ENCODE results near the gene GNAZ.

Gene GNAZ

DNA sequence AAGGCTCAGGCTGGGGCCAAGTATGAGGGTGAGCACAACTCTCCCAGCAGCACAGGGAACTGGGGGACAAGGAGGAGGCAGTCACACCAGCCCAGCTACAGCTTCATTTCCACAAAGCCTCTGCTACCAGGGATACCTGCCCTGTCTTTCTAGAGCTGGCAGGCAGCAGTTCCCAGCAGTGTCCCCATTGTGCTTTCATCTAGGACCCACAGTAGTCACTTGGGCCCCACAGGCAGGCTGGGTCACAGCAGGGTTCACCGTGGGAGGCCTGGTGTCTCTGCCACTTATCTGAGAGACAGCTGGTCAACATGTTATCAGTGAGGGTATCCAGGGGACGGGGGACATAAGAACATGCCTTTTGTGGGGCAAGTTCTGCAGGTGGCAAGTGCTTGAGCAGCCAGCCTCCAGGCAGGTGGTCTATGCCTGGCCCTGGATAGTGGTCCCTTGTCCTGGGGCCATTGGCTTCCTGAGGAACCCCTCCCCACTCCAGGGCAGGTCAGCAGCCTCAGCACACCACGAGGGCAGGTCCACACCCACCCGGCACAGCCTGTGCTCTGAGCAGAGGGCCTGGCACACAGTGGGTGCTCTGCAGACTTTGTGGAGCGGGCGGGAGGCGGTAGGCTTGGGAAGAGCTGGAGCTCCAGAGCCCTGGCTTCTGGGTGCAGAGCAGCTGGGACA is 29.9 kb downstream of the GNAZ start:
- Histone ChIP-seq H3K36me3 (ENCODE audit: control insufficient read depth in 1 of 2, insufficient read depth in 2 of 2, low read length in 2 of 2) (peaks cover 0 to 8% of the 10 kb centered on the region in 2 donors), H3K4me1 (ENCODE audit: control insufficient read depth in 1 of 2, insufficient read depth in 2 of 2, low read length in 2 of 2) (peaks cover 0 to 14% of the 10 kb centered on the region in 2 donors), H3K27me3 (ENCODE audit: low read depth, low read length) (no peaks in the 10 kb centered on the region), H3K4me3 (ENCODE audit: low read depth in 1 of 2, low read length in 2 of 2) (no peak overlapping the region), H3K27ac (ENCODE audit: low read length) (no peak overlapping the region), H3K9me3 (ENCODE audit: control insufficient read depth in 1 of 2, low read length in 2 of 2) (no peaks in the 10 kb centered on the region)

DNA sequence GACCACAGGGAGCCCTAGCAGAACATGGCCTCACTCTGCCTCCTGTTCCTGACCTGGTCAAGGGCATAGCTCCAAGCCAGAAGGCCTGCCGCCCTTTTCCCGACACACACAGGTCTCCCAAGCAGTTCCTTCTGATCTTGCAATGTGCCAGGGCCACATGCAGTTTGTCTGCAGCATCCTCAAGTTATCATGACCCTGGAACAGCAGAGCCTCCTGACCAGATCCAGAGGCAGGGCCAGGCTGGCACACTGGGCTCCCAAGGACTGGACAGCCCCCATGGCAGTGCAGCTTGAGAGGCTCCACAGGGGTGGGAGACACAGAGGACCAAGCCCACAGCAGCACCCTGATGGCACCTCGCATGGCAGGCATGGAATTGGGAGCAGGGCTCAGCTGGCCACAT is 31.2 kb downstream of the GNAZ start:
- Histone ChIP-seq H3K27me3 (ENCODE audit: low read depth, low read length) (no peaks in the 10 kb centered on the region), H3K36me3 (ENCODE audit: control insufficient read depth in 1 of 2, insufficient read depth in 2 of 2, low read length in 2 of 2) (no peaks in the 10 kb centered on the region), H3K4me3 (ENCODE audit: low read depth in 1 of 2, low read length in 2 of 2) (no peak overlapping the region), H3K27ac (ENCODE audit: low read length) (no peak overlapping the region), H3K4me1 (ENCODE audit: control insufficient read depth in 1 of 2, insufficient read depth in 2 of 2, low read length in 2 of 2) (peaks cover 0 to 14% of the 10 kb centered on the region in 2 donors), H3K9me3 (ENCODE audit: control insufficient read depth in 1 of 2, low read length in 2 of 2) (no peaks in the 10 kb centered on the region)

DNA sequence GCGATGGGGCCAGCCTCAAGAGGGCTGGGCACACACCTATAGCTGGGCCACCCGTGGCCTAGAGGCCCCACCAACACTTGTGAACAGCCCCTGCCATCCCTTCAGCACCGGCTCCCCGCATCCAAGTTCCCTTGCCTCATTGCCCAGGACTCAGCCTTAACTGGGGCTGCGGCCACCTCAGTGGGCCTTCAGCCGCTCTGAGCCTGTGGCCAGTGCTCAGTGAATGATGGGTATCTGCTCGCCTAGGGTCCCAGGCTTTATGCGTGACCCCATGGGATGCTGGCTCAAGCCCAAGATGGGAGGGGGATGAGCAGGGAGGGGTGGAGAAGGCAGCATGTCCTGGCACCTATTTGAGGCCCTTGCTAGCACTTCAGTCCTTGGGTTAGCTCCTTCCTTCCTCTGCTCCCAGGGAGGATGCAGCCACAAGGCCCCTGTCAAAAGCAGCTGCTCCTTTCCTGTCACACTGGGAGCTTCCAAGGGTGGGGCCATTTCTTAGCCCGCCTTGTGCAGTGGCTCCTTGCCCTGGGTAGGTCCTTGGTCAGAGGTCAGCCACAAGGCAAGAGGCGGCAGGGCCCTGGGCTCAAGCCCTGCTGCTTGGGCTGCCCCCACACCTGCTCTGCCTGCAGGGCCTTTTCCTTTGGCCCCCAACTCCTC is 31.8 kb downstream of the GNAZ start:
- H3K4me1 ChIP-seq (ENCODE audit: control insufficient read depth in 1 of 2, insufficient read depth in 2 of 2, low read length in 2 of 2) = peaks cover 0 to 14% of the 10 kb centered on the region in 2 donors
- no peaks in the 10 kb centered on the region for H3K36me3 ChIP-seq (ENCODE audit: control insufficient read depth in 1 of 2, insufficient read depth in 2 of 2, low read length in 2 of 2)
- H3K27ac ChIP-seq (ENCODE audit: low read length) = no peak overlapping the region
- no peak overlapping the region for H3K4me3 ChIP-seq (ENCODE audit: low read depth in 1 of 2, low read length in 2 of 2)
- H3K9me3 ChIP-seq (ENCODE audit: control insufficient read depth in 1 of 2, low read length in 2 of 2) = no peaks in the 10 kb centered on the region
- no peaks in the 10 kb centered on the region for H3K27me3 ChIP-seq (ENCODE audit: low read depth, low read length)

DNA sequence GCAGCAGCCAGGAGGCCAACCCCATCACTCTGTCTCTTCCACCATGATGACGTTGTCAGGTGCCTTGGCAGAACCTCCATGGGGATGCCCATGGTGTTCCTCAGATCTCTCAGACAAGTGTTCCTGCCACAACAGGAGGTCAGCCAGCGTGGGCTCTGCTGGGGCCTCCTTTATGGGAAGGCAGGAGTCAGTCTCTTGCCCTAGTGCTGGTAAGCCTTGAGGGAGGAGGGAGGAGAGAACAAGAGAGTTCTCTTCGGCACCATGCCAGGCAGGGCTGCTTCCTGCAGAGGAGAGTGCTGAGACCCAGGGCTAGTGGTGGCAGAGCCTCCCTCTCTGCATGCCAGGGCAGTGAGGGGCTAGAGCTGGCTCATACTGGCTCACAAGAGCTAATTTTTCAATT is 32.5 kb downstream of the GNAZ start:
- no peaks in the 10 kb centered on the region for H3K27me3 ChIP-seq (ENCODE audit: low read depth, low read length)
- H3K4me1 ChIP-seq (ENCODE audit: control insufficient read depth in 1 of 2, insufficient read depth in 2 of 2, low read length in 2 of 2) = peaks cover 0 to 14% of the 10 kb centered on the region in 2 donors
- no peaks in the 10 kb centered on the region for H3K9me3 ChIP-seq (ENCODE audit: control insufficient read depth in 1 of 2, low read length in 2 of 2)
- H3K4me3 ChIP-seq (ENCODE audit: low read depth in 1 of 2, low read length in 2 of 2) = no peak overlapping the region
- H3K36me3 ChIP-seq (ENCODE audit: control insufficient read depth in 1 of 2, insufficient read depth in 2 of 2, low read length in 2 of 2) = no peaks in the 10 kb centered on the region
- no peak overlapping the region for H3K27ac ChIP-seq (ENCODE audit: low read length)

DNA sequence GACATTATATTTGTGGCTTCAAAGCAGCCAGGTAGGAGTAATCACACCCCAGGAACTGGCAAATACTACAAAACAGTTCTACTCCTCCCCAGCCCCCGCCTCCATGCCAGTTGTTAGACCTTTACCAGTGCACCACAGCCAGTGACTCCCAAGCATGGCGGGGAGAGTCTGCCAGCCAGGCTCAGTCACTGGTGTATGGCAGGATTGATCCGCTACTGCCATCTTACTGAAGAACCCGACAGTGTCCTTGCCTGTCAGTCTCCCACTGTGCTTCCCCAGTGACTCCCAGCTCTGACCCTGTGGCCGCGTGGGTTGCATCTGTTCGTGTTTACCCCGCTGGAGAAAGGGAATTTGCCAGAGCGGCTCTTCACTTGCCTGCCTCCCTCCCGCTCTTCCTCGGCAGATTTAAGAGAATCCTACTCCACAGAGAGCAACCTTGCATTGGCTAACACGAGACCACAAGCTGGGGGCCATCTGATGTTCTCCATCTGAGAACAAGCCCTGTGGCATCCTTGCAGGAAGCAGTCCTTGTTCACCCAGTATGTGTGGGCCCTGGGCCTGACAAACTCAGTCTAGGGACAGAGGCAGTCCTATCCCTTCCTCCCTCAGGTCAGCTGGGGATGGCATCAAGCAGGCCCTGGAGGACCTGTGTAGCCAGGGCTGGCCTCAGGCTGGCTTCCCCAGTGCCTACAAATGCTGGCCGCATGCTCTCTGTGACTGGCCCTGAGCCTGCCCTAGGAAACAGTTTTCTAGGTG is 33.1 kb downstream of the GNAZ start:
- no peak overlapping the region for H3K4me3 ChIP-seq (ENCODE audit: low read depth in 1 of 2, low read length in 2 of 2)
- no peak overlapping the region for H3K27ac ChIP-seq (ENCODE audit: low read length)
- H3K36me3 ChIP-seq (ENCODE audit: control insufficient read depth in 1 of 2, insufficient read depth in 2 of 2, low read length in 2 of 2) = no peaks in the 10 kb centered on the region
- H3K27me3 ChIP-seq (ENCODE audit: low read depth, low read length) = no peaks in the 10 kb centered on the region
- peaks cover 0 to 9% of the 10 kb centered on the region in 2 donors for H3K4me1 ChIP-seq (ENCODE audit: control insufficient read depth in 1 of 2, insufficient read depth in 2 of 2, low read length in 2 of 2)
- no peaks in the 10 kb centered on the region for H3K9me3 ChIP-seq (ENCODE audit: control insufficient read depth in 1 of 2, low read length in 2 of 2)

DNA sequence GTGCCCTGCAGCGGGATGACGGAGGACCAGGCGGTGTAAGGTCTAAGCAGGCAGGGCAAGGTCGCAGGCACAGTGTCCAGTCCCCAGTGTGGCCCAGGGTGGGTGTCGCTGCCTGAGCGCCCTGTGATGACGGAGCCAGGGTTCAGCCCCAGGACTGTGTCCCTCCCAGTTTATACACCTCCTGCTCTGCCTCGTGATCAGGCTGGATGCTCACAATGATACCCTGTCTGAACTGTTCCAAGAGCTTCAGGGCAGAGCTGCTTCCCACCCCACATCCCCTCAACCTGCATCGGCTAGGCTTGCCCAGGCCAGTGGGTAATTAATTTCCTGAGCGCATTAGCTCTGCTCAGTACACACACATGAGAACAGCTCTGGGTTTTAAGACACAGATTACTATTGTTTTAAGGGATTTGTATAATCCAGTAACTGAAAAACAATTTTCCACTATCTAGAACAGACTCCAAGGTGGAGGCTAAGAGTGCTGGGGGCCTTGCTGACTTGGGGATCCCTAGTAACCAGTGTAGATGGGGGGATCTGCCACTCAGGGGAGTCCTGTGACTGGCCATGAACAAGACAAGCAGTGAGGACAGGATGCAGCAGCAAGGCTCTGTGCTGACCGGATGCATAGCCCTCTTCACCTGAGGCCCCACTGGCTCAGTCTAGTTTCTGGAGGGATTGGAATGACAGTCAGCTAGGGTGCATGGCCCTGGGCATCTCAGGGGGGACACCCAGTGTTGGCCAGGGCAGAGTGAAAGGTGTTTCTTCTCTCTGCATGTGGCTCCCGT is 34.1 kb downstream of the GNAZ start:
- Histone ChIP-seq H3K27ac (ENCODE audit: low read length) (no peak overlapping the region), H3K36me3 (ENCODE audit: control insufficient read depth in 1 of 2, insufficient read depth in 2 of 2, low read length in 2 of 2) (no peaks in the 10 kb centered on the region), H3K9me3 (ENCODE audit: control insufficient read depth in 1 of 2, low read length in 2 of 2) (no peaks in the 10 kb centered on the region), H3K4me3 (ENCODE audit: low read depth in 1 of 2, low read length in 2 of 2) (no peak overlapping the region), H3K4me1 (ENCODE audit: control insufficient read depth in 1 of 2, insufficient read depth in 2 of 2, low read length in 2 of 2) (no peaks in the 10 kb centered on the region), H3K27me3 (ENCODE audit: low read depth, low read length) (no peaks in the 10 kb centered on the region)

DNA sequence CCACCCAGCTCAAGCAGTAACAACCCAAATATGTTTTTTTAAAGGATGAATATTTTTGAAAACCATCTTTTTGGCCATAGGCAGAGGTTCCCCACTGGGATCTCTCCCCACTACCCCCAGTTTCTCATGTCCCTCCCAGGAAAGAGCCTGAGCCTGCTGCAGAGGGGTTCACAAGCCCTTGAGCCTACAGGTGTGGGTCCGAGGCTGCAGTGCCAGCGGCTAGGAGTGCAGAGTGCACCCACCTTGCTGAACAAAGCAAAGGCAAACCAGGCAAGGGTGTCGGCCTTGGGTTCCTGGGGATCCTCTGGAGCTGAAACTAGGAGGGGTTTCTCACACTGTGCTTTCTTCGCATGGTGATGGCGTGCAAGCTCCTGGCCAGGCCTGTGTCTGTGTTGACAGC is 35.0 kb downstream of the GNAZ start:
- Histone ChIP-seq H3K4me1 (ENCODE audit: control insufficient read depth in 1 of 2, insufficient read depth in 2 of 2, low read length in 2 of 2) (no peaks in the 10 kb centered on the region), H3K9me3 (ENCODE audit: control insufficient read depth in 1 of 2, low read length in 2 of 2) (no peaks in the 10 kb centered on the region), H3K27ac (ENCODE audit: low read length) (no peak overlapping the region), H3K4me3 (ENCODE audit: low read depth in 1 of 2, low read length in 2 of 2) (no peak overlapping the region), H3K36me3 (ENCODE audit: control insufficient read depth in 1 of 2, insufficient read depth in 2 of 2, low read length in 2 of 2) (no peaks in the 10 kb centered on the region), H3K27me3 (ENCODE audit: low read depth, low read length) (no peaks in the 10 kb centered on the region)

DNA sequence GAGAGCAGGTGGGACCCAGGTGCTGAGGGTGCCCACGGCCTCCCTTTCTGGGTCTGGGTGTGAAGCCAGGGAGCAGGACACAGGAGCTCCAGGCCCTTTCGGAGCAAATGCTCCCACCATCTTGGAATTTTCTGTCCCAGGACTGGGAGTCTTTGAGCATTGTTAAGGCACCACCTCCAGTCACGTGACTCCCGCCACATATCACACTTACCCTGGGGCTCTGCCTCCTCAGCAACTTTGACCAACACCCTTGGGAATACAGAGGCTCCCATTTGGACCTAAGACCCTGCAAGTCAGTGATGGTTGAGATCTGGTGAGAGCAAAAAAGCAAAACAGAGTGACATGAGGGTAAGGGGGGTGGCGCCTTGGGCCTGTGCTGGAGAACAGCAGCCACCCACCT is 35.6 kb downstream of the GNAZ start:
- no peaks in the 10 kb centered on the region for H3K4me1 ChIP-seq (ENCODE audit: control insufficient read depth in 1 of 2, insufficient read depth in 2 of 2, low read length in 2 of 2)
- H3K27me3 ChIP-seq (ENCODE audit: low read depth, low read length) = no peaks in the 10 kb centered on the region
- no peaks in the 10 kb centered on the region for H3K9me3 ChIP-seq (ENCODE audit: control insufficient read depth in 1 of 2, low read length in 2 of 2)
- H3K4me3 ChIP-seq (ENCODE audit: low read depth in 1 of 2, low read length in 2 of 2) = no peak overlapping the region
- no peaks in the 10 kb centered on the region for H3K36me3 ChIP-seq (ENCODE audit: control insufficient read depth in 1 of 2, insufficient read depth in 2 of 2, low read length in 2 of 2)
- H3K27ac ChIP-seq (ENCODE audit: low read length) = no peak overlapping the region

DNA sequence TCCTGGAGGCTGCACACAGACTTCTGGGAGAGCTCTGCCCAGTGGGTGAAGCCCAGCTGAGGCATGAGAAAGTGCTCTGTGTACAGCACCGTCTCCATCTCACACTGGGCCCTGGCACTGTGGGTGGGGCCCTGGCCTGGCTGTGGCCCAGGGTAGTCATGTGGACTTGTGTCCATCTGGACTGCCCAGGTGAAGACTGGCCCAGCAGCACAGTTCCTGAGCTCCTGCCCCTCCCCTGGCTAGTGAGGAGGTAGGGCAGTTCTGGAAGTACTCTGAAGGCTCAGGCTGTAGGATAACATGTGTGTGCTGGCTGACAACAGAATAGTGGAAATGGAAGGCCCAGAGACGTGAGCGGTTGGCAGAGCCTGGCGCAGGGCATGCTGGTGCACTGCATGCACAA is 36.0 kb downstream of the GNAZ start:
- Histone ChIP-seq H3K4me3 (ENCODE audit: low read depth in 1 of 2, low read length in 2 of 2) (no peak overlapping the region), H3K27me3 (ENCODE audit: low read depth, low read length) (no peaks in the 10 kb centered on the region), H3K9me3 (ENCODE audit: control insufficient read depth in 1 of 2, low read length in 2 of 2) (no peaks in the 10 kb centered on the region), H3K4me1 (ENCODE audit: control insufficient read depth in 1 of 2, insufficient read depth in 2 of 2, low read length in 2 of 2) (no peaks in the 10 kb centered on the region), H3K27ac (ENCODE audit: low read length) (no peak overlapping the region), H3K36me3 (ENCODE audit: control insufficient read depth in 1 of 2, insufficient read depth in 2 of 2, low read length in 2 of 2) (no peaks in the 10 kb centered on the region)

DNA sequence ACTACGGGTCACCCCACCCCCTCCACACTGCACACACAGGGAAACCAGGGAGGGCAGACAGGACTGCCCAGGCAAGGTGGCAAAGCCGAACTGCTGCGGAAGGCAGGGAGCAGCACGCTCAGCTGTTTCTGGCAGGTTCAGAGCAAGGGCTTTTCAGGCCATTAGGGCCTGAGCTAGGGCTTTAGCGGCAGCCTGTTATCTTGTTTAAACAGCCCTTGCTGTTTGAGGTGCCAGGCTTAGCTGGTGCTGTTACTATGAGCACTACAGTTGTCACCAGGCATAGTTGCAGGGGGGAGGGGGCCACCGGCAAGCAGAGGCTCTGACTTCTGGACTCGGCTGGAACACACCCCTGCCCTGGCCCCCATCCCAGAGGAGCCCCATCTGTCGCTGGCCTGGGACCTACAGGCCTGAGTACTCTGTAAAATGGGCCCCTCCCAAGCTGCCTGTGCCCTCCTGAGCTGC is 36.6 kb downstream of the GNAZ start:
- Histone ChIP-seq H3K9me3 (ENCODE audit: control insufficient read depth in 1 of 2, low read length in 2 of 2) (no peaks in the 10 kb centered on the region), H3K4me1 (ENCODE audit: control insufficient read depth in 1 of 2, insufficient read depth in 2 of 2, low read length in 2 of 2) (no peaks in the 10 kb centered on the region), H3K36me3 (ENCODE audit: control insufficient read depth in 1 of 2, insufficient read depth in 2 of 2, low read length in 2 of 2) (no peaks in the 10 kb centered on the region), H3K27me3 (ENCODE audit: low read depth, low read length) (no peaks in the 10 kb centered on the region), H3K4me3 (ENCODE audit: low read depth in 1 of 2, low read length in 2 of 2) (no peak overlapping the region), H3K27ac (ENCODE audit: low read length) (no peak overlapping the region)
